Endodermal cell (in vitro differentiated cells): ENCODE results near the gene LIPC. TPM values are rescaled to one million over a fixed set of nuclear protein-coding genes. Genes with fewer than 3 reads are reported as not detected.
A peak's percentile ranks its signal among the peaks of the same experiment; 100 is the strongest.

Experiments
- DNase-seq: peaks from one replicate; pipeline ENCODE4 v3.0.0-alpha.2; 2017
- H3K27ac ChIP-seq: 2 replicates; pipeline ENCODE4 v1.5.1; 2013; ENCODE audit warnings: mild to moderate bottlenecking, low read depth, low read length, moderate library complexity
- H3K27me3 ChIP-seq: 2 replicates; pipeline ENCODE4 v1.6.1; 2013; ENCODE audit warnings: mild to moderate bottlenecking, low read length, moderate library complexity; ENCODE audit not compliant: insufficient read depth, control insufficient read depth, poor library complexity, severe bottlenecking
- H3K36me3 ChIP-seq: 2 replicates; pipeline ENCODE4 v1.7.0; 2013; ENCODE audit warnings: mild to moderate bottlenecking, low read length, moderate library complexity; ENCODE audit not compliant: control insufficient read depth, insufficient read depth
- H3K4me1 ChIP-seq: one replicate; pipeline ENCODE4 v1.7.0; 2013; ENCODE audit warnings: low read length; ENCODE audit not compliant: control insufficient read depth, insufficient read depth
- H3K4me3 ChIP-seq: 2 replicates; pipeline ENCODE4 v1.5.1; 2013; ENCODE audit warnings: mild to moderate bottlenecking, low read length, moderate library complexity
- H3K9ac ChIP-seq: 2 replicates; pipeline ENCODE4 v1.6.1; 2013; ENCODE audit warnings: mild to moderate bottlenecking, low read length, moderate library complexity; ENCODE audit not compliant: poor library complexity, severe bottlenecking; ENCODE audit errors: extremely low read depth
- H3K9me3 ChIP-seq: 2 replicates; pipeline ENCODE4 v1.6.1; 2013; ENCODE audit warnings: mild to moderate bottlenecking, low read length, moderate library complexity; ENCODE audit not compliant: control insufficient read depth
- H3K27ac Mint-ChIP-seq: 2 replicates; pipeline ENCODE4 v1.8.0; 2020; ENCODE audit warnings: mixed read lengths
- H3K27me3 Mint-ChIP-seq: 2 replicates; pipeline ENCODE4 v1.8.0; 2021; ENCODE audit warnings: mild to moderate bottlenecking, mixed read lengths; ENCODE audit not compliant: insufficient read depth
- H3K36me3 Mint-ChIP-seq: 2 replicates; pipeline ENCODE4 v1.8.0; 2020; ENCODE audit warnings: low read depth, mixed read lengths
- H3K4me1 Mint-ChIP-seq: 2 replicates; pipeline ENCODE4 v1.8.0; 2020; ENCODE audit warnings: mixed read lengths
- H3K4me3 Mint-ChIP-seq: 2 replicates; pipeline ENCODE4 v1.8.0; 2020; ENCODE audit warnings: mild to moderate bottlenecking, moderate library complexity, mixed read lengths
- H3K9me3 Mint-ChIP-seq: 2 replicates; pipeline ENCODE4 v1.8.0; 2020; ENCODE audit warnings: mild to moderate bottlenecking, mixed read lengths
- CTCF ChIP-seq: fragments of 200-600 bp; sonication (generic); conservative IDR thresholded peaks from 2 replicates; pipeline ENCODE4 v1.5.0; 2021; ENCODE audit warnings: antibody characterized with exemption, mild to moderate bottlenecking
- WGBS, 2 experiments: methylation state at CpG; one replicate each; pipeline versions ENCODE4 v1.1.5 to v1.1.7; 2013; ENCODE audit warnings: missing lambda C conversion rate in 2 of 2, mixed read lengths in 1 of 2; ENCODE audit not compliant: insufficient coverage in 1 of 2, insufficient read length in 1 of 2; 5-methylcytosine and 5-hydroxymethylcytosine counted together
- total RNA-seq, 2 donors: library from RNA; stranded (reverse); fragmentation: NEBNext Ultra II Directional in 1 of 2; extraction: Animal tissue kit (Norgen Biotek cat#: 25700) in 1 of 2; gene quantifications; 2 replicates in 1 of 2; 3 replicates in 1 of 2; pipeline ENCODE4 v1.2.1, GENCODE V29; 2021

The LIPC gene
- total RNA-seq, 2 donors from 2014 or later, result not detected

DNA sequence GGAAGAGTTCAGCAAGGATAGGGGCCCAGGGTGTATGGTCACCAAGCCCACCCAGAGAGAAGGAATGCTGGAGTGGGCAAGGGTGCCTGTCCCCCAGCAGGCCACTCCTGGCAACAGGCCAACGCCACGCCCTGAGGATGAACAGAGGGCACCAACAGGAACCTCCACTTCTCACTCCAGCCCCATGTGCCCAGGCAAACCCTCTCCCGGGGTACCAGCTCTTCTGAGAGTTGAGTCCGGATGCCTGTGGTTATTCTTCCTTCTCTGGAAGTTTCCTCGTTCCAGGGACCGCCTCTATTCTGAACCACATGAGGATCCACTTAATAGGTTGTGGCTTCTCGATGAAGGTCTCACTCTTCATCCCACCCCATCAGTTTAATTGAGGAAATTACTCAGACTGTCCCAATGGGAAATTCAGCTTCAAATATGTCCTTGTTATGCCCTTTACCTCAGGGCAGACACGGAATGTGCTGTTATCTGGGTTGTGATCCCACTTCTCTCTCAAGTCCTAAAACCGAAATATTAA, 114.3 kb downstream of the LIPC start:
- Histone ChIP-seq H3K27me3 (no peaks in the 10 kb centered on the region), H3K9me3 (no peaks in the 10 kb centered on the region), H3K9ac (no peak overlapping the region), H3K27ac (no peak overlapping the region), H3K4me1 (no peaks in the 10 kb centered on the region), H3K36me3 (no peaks in the 10 kb centered on the region), H3K4me3 (no peak overlapping the region)
- Mint-ChIP-seq H3K9me3 (no peaks in the 10 kb centered on the region), H3K27ac (no peak overlapping the region), H3K4me1 (peaks cover 7% of the 10 kb centered on the region), H3K4me3 (no peak overlapping the region), H3K36me3 (no peaks in the 10 kb centered on the region), H3K27me3 (no peaks in the 10 kb centered on the region)
- WGBS, 2 experiments, result 98 to 100% methylated on average over 7 to 9 of the region's 9 CpGs
- TF ChIP-seq CTCF, result no peak
- DNase-seq, result peak; percentile 36

- H3K27ac Mint-ChIP-seq, result no peak overlapping the region
These were observed 115.1 kb downstream of the LIPC start for GRCh38 chr15:58546635-58547627.

More at GRCh38 chr15:58546635-58547627, 115.1 kb downstream of the LIPC start:
- Histone ChIP-seq H3K27ac (no peak overlapping the region), H3K9ac (no peak overlapping the region), H3K4me3 (no peak overlapping the region), H3K9me3 (no peaks in the 10 kb centered on the region), H3K4me1 (peaks cover under 1% of the 10 kb centered on the region), H3K27me3 (no peaks in the 10 kb centered on the region), H3K36me3 (no peaks in the 10 kb centered on the region)
- H3K36me3 Mint-ChIP-seq, result no peaks in the 10 kb centered on the region
- DNase-seq, result peak; percentile 45
- WGBS, 2 experiments, result 92 to 94% methylated on average over 9 to 13 of the region's 13 CpGs
- H3K4me1 Mint-ChIP-seq, result peaks cover 4% of the 10 kb centered on the region
- H3K4me3 Mint-ChIP-seq, result no peak overlapping the region
- H3K27me3 Mint-ChIP-seq, result no peaks in the 10 kb centered on the region
- TF ChIP-seq CTCF, result no peak
- H3K9me3 Mint-ChIP-seq, result no peaks in the 10 kb centered on the region
